GM06990 (cell line): Measurements from ENCODE around the gene SYNRG.

Experiments
- DNase-seq: peaks from one replicate; pipeline ENCODE4 v3.0.0-alpha.2; 2011; ENCODE audit not compliant: insufficient read length; ENCODE audit errors: extremely low read depth
- H3K27me3 ChIP-seq: replicated peaks from 2 replicates; pipeline ENCODE4 v1.6.0; 2011; ENCODE audit warnings: low read length; ENCODE audit not compliant: control insufficient read depth, insufficient read depth
- H3K36me3 ChIP-seq: 2 replicates; pipeline ENCODE4 v1.5.1; 2011; ENCODE audit warnings: low read length; ENCODE audit not compliant: control insufficient read depth, insufficient read depth
- H3K4me3 ChIP-seq: replicated peaks from 2 replicates; pipeline ENCODE4 v1.5.1; 2011; ENCODE audit warnings: low read depth, mild to moderate bottlenecking, control low read depth, low read length
- TF ChIP-seq, protein P1 (sequence below): IDR thresholded peaks from 2 replicates; pipeline ENCODE4 v1.5.1; 2011; ENCODE audit warnings: low read length, control low read depth, mild to moderate bottlenecking, inconsistent platforms; ENCODE audit not compliant: insufficient read depth, poor library complexity, severe bottlenecking

SYNRG gene

DNA sequence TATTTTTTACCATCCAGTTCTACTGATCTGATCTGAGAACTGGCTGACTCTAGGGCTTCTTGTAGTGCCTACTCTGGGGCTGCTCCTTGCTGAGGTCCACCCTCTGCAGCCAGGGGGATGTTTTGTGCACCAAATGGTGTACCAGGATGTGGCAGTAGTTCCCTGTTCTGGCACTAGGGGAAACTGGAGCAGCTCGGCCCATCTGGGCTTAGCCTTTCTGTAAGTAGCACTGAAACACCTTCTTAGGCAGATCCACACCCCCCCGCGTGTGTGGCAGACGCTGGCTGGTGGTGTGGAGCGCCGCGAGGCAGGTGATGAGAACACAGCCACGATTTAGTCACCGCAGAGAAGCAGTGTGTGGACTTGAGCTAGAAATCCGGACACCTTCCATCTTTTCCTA is 102.5 kb downstream of the SYNRG start:
- TF ChIP-seq, protein P1, sequence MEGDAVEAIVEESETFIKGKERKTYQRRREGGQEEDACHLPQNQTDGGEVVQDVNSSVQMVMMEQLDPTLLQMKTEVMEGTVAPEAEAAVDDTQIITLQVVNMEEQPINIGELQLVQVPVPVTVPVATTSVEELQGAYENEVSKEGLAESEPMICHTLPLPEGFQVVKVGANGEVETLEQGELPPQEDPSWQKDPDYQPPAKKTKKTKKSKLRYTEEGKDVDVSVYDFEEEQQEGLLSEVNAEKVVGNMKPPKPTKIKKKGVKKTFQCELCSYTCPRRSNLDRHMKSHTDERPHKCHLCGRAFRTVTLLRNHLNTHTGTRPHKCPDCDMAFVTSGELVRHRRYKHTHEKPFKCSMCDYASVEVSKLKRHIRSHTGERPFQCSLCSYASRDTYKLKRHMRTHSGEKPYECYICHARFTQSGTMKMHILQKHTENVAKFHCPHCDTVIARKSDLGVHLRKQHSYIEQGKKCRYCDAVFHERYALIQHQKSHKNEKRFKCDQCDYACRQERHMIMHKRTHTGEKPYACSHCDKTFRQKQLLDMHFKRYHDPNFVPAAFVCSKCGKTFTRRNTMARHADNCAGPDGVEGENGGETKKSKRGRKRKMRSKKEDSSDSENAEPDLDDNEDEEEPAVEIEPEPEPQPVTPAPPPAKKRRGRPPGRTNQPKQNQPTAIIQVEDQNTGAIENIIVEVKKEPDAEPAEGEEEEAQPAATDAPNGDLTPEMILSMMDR: peak; percentile 48
- Histone ChIP-seq H3K27me3 (no peaks in the 10 kb centered on the region), H3K4me3 (no peak overlapping the region), H3K36me3 (no peaks in the 10 kb centered on the region; the same call in 1 of the 2 replicates)
- no peak for DNase-seq

DNA sequence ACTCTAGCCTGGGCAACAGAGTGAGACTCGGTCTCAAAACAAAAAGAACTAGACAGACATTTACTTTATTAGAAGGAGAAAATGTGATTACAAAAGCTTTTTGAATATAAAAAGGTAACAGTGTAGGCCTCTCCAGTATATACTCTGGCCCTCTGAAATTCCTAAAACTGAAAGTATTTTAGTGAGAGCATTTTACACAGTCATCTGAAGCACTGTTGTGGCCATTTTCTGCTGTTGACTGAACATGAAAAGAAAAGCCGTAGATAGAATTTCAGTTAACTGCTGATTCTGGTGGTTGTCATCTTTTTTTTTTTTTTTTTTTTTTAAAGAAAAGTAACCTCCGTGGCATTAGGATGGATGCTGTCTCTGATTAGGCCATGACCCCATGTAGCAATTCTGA is 103.9 kb downstream of the SYNRG start:
- H3K27me3 ChIP-seq: no peaks in the 10 kb centered on the region
- TF ChIP-seq, protein P1: no peak
- H3K36me3 ChIP-seq: no peaks in the 10 kb centered on the region; the same call in 1 of the 2 replicates
- no peak for DNase-seq
- H3K4me3 ChIP-seq: no peak overlapping the region

DNA sequence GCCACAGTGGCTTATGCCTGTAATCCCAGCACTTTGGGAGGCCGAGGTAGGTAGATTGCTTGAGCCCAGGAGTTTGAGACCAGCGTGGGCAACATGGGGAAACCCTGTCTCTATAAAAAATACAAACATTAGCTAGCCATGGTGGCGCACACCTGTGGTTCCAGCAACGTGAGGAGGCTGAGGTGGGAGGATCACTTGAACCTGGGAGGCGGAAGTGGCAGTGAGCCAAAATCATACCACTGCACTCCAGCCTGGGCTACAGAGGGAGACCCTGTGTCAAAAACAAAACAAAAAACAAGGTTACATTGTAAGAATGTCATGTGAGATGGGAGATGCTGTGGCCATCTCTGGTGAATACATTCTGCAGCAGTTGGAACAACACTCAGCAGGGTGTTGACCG is 106.1 kb downstream of the SYNRG start:
- DNase-seq: no peak
- Histone ChIP-seq H3K36me3 (no peaks in the 10 kb centered on the region), H3K27me3 (no peaks in the 10 kb centered on the region), H3K4me3 (no peak overlapping the region)
- TF ChIP-seq, protein P1: no peak

DNA sequence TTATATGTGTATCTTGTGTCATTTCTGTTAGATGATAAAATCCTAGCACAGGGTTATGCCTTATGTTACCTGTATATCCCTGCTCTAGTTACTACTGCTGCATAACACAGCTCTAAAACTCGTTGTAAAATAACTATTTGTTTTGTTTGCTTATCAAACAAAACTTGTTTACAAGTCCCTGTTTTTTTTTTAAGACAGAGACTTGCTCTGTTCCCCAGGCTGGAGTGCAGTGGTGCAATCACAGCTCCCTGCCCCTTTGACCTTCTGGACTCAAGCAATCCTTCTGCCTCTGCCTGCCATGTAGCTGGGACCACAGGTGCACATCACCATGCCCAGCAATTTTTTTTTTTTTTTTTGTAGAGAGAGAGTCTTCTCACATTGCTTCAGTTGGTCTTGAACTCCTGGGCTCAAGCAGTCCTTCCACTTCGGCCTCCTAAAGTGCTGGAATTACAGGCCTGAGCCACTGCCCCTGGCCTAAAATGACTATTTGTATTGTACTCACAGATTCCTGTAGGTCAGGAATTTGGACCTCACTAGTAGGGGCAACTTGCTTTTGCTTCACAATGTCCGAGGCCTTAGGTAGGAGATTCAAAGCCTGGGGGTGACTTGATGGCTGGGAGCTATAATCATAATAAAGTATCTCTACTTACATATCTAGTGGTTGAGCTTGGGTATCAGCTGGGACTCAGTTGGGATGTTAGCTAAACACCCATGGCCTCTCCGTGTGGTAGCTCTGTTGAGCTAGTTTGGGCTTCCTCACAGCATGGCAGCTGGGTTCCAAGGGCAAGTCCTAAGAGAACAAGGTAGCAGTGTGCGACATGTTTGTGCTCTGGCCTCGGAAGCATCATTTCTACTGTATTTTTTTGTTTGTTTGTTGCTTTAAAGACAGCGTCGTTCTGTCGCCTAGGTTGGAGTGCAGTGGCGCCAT is 106.9 kb downstream of the SYNRG start:
- TF ChIP-seq, protein P1: no peak
- Histone ChIP-seq H3K36me3 (no peaks in the 10 kb centered on the region), H3K4me3 (no peak overlapping the region), H3K27me3 (no peaks in the 10 kb centered on the region)
- no peak for DNase-seq

DNA sequence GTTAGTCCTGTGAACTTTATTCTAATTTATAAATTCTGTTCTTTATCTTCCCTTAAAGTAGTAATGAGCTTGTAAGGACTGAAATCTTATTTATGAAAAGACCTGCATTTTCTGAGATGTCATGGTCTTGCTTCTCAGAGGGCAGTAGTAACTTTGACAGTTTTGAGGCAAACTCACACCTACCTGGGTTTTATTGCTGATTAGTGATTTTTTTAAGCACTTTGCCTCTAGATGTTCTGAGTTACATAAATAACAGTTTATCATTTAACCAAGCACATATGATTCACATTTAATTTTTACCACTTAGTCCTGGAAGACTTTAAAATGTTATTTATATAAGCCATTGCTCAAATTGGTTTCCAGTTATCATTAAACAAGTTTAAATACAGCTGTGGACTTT is 108.8 kb downstream of the SYNRG start:
- TF ChIP-seq, protein P1: no peak
- no peaks in the 10 kb centered on the region for H3K27me3 ChIP-seq
- H3K4me3 ChIP-seq: no peak overlapping the region
- H3K36me3 ChIP-seq: no peaks in the 10 kb centered on the region
- DNase-seq: no peak

DNA sequence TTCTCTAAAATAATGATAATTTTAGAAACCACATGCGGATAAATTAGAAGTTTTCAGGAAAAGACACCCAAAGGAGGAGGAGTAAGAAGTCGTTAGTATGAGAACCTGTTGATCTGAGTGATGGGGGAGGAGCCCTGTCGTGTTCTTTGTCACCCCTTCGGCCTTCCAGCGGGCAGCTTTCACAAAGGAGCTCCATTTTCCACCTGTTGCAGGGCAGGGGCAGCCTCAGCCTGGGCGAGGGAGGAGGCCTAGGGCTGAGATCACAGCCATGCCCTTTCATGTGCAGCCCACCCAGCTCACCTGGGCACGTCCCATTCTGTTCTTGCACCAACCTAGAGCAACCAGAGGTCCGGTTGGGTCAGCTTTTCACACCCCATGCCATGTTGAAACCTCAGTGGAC is 114.2 kb downstream of the SYNRG start:
- no peak for DNase-seq
- no peak overlapping the region for H3K4me3 ChIP-seq
- TF ChIP-seq, protein P1: no peak
- H3K27me3 ChIP-seq: no peaks in the 10 kb centered on the region
- H3K36me3 ChIP-seq: no peaks in the 10 kb centered on the region
